Tibial nerve (tissue), 3 donors: ENCODE results near the gene PERCC1.

Source experiments
- CTCF ChIP-seq, 5 experiments: fragments of 200-600 bp in 3 of 5; fragments of 450-650 bp in 2 of 5; sonication (generic) in 3 of 5; IDR thresholded peaks; one replicate each; pipeline ENCODE4 v1.5.1; 2016 to 2019; ENCODE audit warnings: antibody characterized with exemption in 5 of 5, mild to moderate bottlenecking in 3 of 5, moderate library complexity in 2 of 5
- POLR2A ChIP-seq, 2 donors: fragments of 450-650 bp; IDR thresholded peaks; one replicate each; pipeline ENCODE4 v1.6.1; 2017; ENCODE audit warnings: antibody characterized with exemption in 2 of 2, mild to moderate bottlenecking in 2 of 2, moderate library complexity in 2 of 2

- no peak for TF ChIP-seq CTCF (IDR thresholded peaks at IDR 0.05)
- no peak for TF ChIP-seq POLR2A (IDR thresholded peaks at IDR 0.05)
Measured at GRCh38 chr16:1432388-1433262, 1.7 kb downstream of the PERCC1 start.
